Measurements from ENCODE around the gene MBD3. TPM values are rescaled to one million over a fixed set of nuclear protein-coding genes. Genes with fewer than 3 reads are reported as not detected.
"Not testable (repeated sequence)": the region's sequence is repeated elsewhere in the genome, so short reads cannot be mapped to it uniquely, and the experiment has no call there.

MBD3 gene
- total RNA-seq, 4 donors from 2014 or later, result 61.4 to 121 (median 68.7) TPM

DNA sequence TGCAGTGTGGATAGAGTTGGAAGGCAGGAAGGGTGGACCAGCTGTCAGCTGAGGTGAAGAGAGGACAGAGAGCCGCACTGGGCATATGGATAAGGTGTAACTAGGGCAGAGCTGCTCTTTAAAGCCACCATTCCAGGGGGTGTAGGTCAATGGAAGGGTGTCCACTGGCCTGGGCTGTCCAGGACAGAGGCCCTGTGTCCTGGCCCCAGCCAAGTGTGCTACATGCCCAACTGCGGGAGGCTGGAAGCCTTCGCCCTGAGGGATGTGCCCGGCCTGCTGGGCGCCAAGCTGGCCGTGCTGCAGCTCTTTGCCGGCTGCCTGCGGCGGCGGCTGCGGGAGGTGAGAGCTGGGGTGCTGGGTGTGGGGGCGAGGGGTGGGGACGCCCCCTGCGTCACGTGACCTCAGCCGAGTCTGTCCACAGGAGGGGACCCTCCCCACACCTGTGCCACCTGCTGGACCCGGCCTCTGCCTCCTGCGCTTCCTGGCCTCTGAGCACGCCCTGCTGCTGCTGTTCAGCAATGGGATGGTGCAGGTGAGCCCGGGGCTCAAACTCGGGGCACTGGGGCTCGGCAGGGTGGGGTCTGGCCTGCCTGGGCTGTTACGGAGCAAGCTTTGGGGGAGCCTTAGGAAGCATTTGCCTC lies 59.0 kb downstream of the MBD3 start:
- Histone ChIP-seq H3K4me1 (no peaks in the 10 kb centered on the region), H3K36me3 (no peaks in the 10 kb centered on the region), H3K27ac (no peak overlapping the region), H3K4me3 (no peak overlapping the region), H3K27me3 (peaks cover 12% of the 10 kb centered on the region), H3K9me3 (no peaks in the 10 kb centered on the region)
- 68 to 100% methylated on average over 1 to 18 of the region's 23 CpGs for WGBS, 2 donors (ENCODE audit: low coverage in 1 of 2)
- DNase-seq, result no peak
- intact Hi-C loops (cut with DNase I; ENCODE audit: low total_unique reads), result no loop called here
- TF ChIP-seq POLR2A (IDR thresholded peaks at IDR 0.05) (no peak), POLR2AphosphoS5 (IDR thresholded peaks at IDR 0.05) (no peak), CTCF (IDR thresholded peaks at IDR 0.05) (no peak), EP300 (IDR thresholded peaks at IDR 0.05; ENCODE audit: low read depth) (no peak)
- in situ Hi-C loops (cut with MboI; ENCODE audit: low pct_ligation_motif_present in 1 of 4, low pct_unique_long_range_greater_than_20kb in 1 of 4, low sequenced_read_pairs in 3 of 4), result loop anchor here (25.0 kb wide), 3 partner anchors 154 to 279 kb away; partner anchors contain the start of gene ATP8B3 (in 1 of the 4)

- H3K9me3 ChIP-seq, result no peaks in the 10 kb centered on the region
- H3K36me3 ChIP-seq, result no peaks in the 10 kb centered on the region
- no peak for DNase-seq
- H3K27ac ChIP-seq, result no peak overlapping the region
- intact Hi-C loops (cut with DNase I; ENCODE audit: low total_unique reads) (no loop called here), in situ Hi-C loops (cut with MboI; ENCODE audit: low pct_ligation_motif_present in 1 of 4, low pct_unique_long_range_greater_than_20kb in 1 of 4, low sequenced_read_pairs in 3 of 4) (loop anchor here (25.0 kb wide), 3 partner anchors 155 to 280 kb away; partner anchors contain the start of gene ATP8B3 (in 1 of the 4))
- TF ChIP-seq POLR2AphosphoS5 (IDR thresholded peaks at IDR 0.05), result no peak
- TF ChIP-seq CTCF (IDR thresholded peaks at IDR 0.05), result no peak
- TF ChIP-seq EP300 (IDR thresholded peaks at IDR 0.05; ENCODE audit: low read depth), result no peak
- TF ChIP-seq POLR2A (IDR thresholded peaks at IDR 0.05), result no peak
- 76 to 100% methylated on average over 1 to 9 of the region's 9 CpGs for WGBS, 2 donors (ENCODE audit: low coverage in 1 of 2)
- H3K4me3 ChIP-seq, result no peak overlapping the region
- H3K4me1 ChIP-seq, result no peaks in the 10 kb centered on the region
- H3K27me3 ChIP-seq, result peaks cover 18% of the 10 kb centered on the region
Observed at GRCh38 chr19:1532003-1532402, 60.7 kb downstream of the MBD3 start.

- Histone ChIP-seq H3K9me3 (no peaks in the 10 kb centered on the region), H3K4me1 (no peaks in the 10 kb centered on the region), H3K4me3 (no peak overlapping the region), H3K36me3 (no peaks in the 10 kb centered on the region), H3K27ac (no peak overlapping the region), H3K27me3 (peaks cover 22% of the 10 kb centered on the region)
- no peak for TF ChIP-seq CTCF (IDR thresholded peaks at IDR 0.05)
- no peak for TF ChIP-seq EP300 (IDR thresholded peaks at IDR 0.05; ENCODE audit: low read depth)
- TF ChIP-seq POLR2AphosphoS5 (IDR thresholded peaks at IDR 0.05), result no peak
- TF ChIP-seq POLR2A (IDR thresholded peaks at IDR 0.05), result no peak
- intact Hi-C loops (cut with DNase I; ENCODE audit: low total_unique reads), result no loop called here
- no peak for DNase-seq
- WGBS, 2 donors (ENCODE audit: low coverage in 1 of 2), result 88% methylated on average over 10 of the region's 11 CpGs; no CpG with 5 or more reads in 1 of the 2 donors
- in situ Hi-C loops (cut with MboI; ENCODE audit: low pct_ligation_motif_present in 1 of 4, low pct_unique_long_range_greater_than_20kb in 1 of 4, low sequenced_read_pairs in 3 of 4), result loop anchor here (25.0 kb wide), 3 partner anchors 156 to 281 kb away; partner anchors contain the start of gene ATP8B3 (in 1 of the 4)
Observed at GRCh38 chr19:1531587-1531986, 61.1 kb downstream of the MBD3 start.

- WGBS, 2 donors (ENCODE audit: low coverage in 1 of 2), result 83 to 86% methylated on average over 6 to 11 of the region's 11 CpGs
- H3K27ac ChIP-seq; DNase-seq; H3K4me1 ChIP-seq; H3K9me3 ChIP-seq; intact Hi-C loops (cut with DNase I; ENCODE audit: low total_unique reads); H3K4me3 ChIP-seq; H3K36me3 ChIP-seq: not testable (repeated sequence)
- H3K27me3 ChIP-seq, result peaks cover 29% of the 10 kb centered on the region
- in situ Hi-C loops (cut with MboI; ENCODE audit: low pct_ligation_motif_present in 1 of 4, low pct_unique_long_range_greater_than_20kb in 1 of 4, low sequenced_read_pairs in 3 of 4), result loop anchor here (25.0 kb wide), 3 partner anchors 156 to 281 kb away; partner anchors contain the start of gene ATP8B3 (in 1 of the 4)
Observed at GRCh38 chr19:1530856-1531255, 61.8 kb downstream of the MBD3 start.

Data from transverse colon (tissue), 4 donors.